WTC11 (cell line): ENCODE data around the gene PCDHAC1.

Experiments
- ATF2 ChIP-seq: sonication (generic); formaldehyde crosslinking; IDR thresholded peaks from 2 replicates; pipeline ENCODE4 v1.8.1; 2022; ENCODE audit warnings: low read depth, missing genetic modification reagents, borderline replicate concordance
- CREB1 ChIP-seq: sonication (generic); formaldehyde crosslinking; IDR thresholded peaks from 2 replicates; pipeline ENCODE4 v1.8.0; 2023; ENCODE audit warnings: mild to moderate bottlenecking, missing genetic modification reagents
- CTCF ChIP-seq: fragments of 200-600 bp; IDR thresholded peaks from 2 replicates; pipeline ENCODE4 v1.8.0; 2022; ENCODE audit warnings: antibody characterized with exemption
- E2F1 ChIP-seq: sonication (generic); formaldehyde crosslinking; IDR thresholded peaks from 2 replicates; pipeline ENCODE4 v1.8.0; 2022; ENCODE audit warnings: mild to moderate bottlenecking, missing genetic modification reagents
- ETV6 ChIP-seq: sonication (generic); formaldehyde crosslinking; IDR thresholded peaks from 2 replicates; pipeline ENCODE4 v1.8.1; 2022; ENCODE audit warnings: mild to moderate bottlenecking, missing genetic modification reagents
- FOXJ3 ChIP-seq: sonication (generic); formaldehyde crosslinking; IDR thresholded peaks from 2 replicates; pipeline ENCODE4 v1.9.0; 2021; ENCODE audit warnings: missing genetic modification reagents, mild to moderate bottlenecking, borderline replicate concordance
- JUN ChIP-seq: sonication (generic); formaldehyde crosslinking; IDR thresholded peaks from 2 replicates; pipeline ENCODE4 v1.8.0; 2023; ENCODE audit warnings: mild to moderate bottlenecking, missing genetic modification reagents
- MLX ChIP-seq: sonication (generic); formaldehyde crosslinking; IDR thresholded peaks from 2 replicates; pipeline ENCODE4 v1.8.1; 2023; ENCODE audit warnings: mild to moderate bottlenecking, missing genetic modification reagents, moderate library complexity
- NFATC4 ChIP-seq: fragments of 250-450 bp; sonication (Bioruptor Pico); IDR thresholded peaks from 2 replicates; pipeline ENCODE4 v1.9.0; 2021; ENCODE audit warnings: mild to moderate bottlenecking

- no peak for TF ChIP-seq FOXJ3
- TF ChIP-seq E2F1 (CRISPR knock-in tag): no peak
- no peak for TF ChIP-seq NFATC4 (CRISPR knock-in tag)
- TF ChIP-seq ETV6: no peak
- no peak for TF ChIP-seq MLX (CRISPR knock-in tag)
- no peak for TF ChIP-seq CTCF
- TF ChIP-seq ATF2 (CRISPR knock-in tag): no peak
- no peak for TF ChIP-seq CREB1 (CRISPR knock-in tag)
- TF ChIP-seq JUN (CRISPR knock-in tag): no peak
Measured at GRCh38 chr5:140883373-140883772, 42.7 kb upstream of the PCDHAC1 start.
